HG03354 (cell line): ENCODE results near the gene WDR83.
"Not testable (repeated sequence)": the region's sequence is repeated elsewhere in the genome, so short reads cannot be mapped to it uniquely, and the experiment has no call there.

Source experiments
- ATAC-seq: cut with Tn5 transposase; IDR thresholded peaks from one replicate; pipeline ENCODE4 v1.9.1; 2021; ENCODE audit warnings: mild to moderate bottlenecking; ENCODE audit not compliant: unreplicated experiment, poor library complexity, severe bottlenecking

Gene WDR83, protein sequence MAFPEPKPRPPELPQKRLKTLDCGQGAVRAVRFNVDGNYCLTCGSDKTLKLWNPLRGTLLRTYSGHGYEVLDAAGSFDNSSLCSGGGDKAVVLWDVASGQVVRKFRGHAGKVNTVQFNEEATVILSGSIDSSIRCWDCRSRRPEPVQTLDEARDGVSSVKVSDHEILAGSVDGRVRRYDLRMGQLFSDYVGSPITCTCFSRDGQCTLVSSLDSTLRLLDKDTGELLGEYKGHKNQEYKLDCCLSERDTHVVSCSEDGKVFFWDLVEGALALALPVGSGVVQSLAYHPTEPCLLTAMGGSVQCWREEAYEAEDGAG

DNA sequence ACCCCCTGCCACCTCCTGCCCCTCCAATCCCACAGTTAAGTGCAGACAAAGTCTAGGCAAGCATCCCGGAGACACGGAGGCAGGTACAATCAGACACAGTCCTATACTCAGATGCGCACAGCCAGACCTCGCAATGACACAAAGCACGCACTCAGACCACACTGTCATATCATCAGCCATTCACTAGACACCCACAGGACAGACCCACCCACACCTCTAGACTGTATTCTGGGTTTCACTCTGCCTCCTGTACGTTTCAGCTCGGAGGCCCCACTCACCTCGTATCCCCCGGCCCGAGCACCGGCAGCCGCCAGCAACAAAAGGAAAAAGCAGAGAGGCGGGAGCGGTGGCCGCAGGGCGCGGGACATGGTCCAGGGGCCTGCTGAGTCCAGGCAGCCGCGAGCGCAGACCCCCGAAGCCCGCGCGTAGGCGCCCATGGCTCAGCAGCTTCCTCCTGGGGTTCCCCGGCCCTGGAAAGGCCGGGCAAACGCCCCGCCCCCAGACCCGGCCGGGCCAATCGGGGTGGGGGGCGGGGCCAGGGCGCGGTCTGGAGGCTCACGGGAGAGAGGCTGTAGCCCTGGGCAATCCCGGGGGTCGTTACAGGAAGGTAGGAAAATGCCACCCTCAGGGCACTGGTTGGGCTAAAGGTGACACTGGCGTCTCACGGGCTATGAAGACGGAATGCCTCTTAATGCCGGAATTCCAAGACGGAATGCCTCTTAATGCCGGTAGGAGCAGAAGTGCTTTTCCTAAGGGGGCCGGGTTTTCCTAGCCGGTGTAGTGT is at the start of gene WDR83, which contains the start of gene MAN2B1:
Gene WDR83, plus strand, starts transcription at position 543 of the 784 bp plus-strand sequence. CDS start 2,984 bp downstream, outside the sequence.
Gene MAN2B1, minus strand, starts transcription at position 478 of the 784 bp plus-strand sequence. Its CDS starts 41 bp downstream, at position 437.
- ATAC-seq = peak; percentile 40

DNA sequence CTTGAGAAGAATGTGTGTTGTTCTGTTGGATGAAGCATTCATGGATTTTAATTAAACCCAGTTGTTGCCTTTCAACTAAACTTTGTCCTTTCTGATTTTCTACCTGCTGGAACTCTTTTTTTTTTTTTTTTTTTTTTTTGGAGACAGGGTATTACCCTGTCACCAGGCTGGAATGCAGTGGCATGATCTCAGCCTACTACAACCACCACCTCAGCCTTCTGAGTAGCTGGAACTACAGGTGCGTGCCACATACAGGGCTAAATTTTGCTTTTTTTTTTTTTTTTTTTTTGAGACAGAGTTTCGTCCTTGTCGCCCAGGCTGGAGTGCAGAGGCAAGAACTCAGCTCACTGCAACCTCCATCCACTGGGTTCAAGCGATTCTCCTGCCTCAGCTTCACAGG is 49.0 kb upstream of the WDR83 start:
- ATAC-seq = no peak

DNA sequence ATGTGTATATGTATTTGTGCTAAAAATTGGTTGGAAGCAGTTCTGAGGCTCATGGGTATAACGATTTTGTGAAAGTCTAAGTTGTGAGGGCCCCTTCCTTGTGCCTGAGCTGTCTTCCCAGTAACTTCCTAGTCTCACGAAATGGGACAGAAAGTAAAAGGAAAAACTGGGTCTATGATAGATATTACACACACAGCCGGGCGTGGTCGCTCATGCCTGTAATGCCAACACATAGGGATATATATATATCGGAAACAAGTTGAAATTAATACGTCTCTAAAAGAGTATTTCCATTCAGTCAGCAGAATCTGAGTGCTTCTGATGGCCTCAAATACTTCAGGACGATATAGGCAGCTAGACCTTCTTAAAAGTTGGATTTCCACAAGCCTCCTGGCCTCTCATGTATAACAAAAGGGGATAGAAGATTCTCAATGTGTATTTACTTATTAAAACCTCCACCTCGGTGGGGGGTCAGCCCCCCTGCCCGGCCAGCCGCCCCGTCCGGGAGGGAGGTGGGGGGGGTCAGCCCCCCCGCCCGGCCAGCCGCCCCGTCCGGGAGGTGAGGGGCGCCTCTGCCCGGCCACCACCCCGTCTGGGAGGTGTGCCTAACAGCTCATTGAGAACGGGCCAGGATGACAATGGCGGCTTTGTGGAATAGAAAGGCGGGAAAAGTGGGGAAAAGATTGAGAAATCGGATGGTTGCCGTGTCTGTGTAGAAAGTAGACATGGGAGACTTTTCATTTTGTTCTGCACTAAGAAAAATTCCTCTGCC is 45.2 kb upstream of the WDR83 start:
- not testable (repeated sequence) for ATAC-seq

DNA sequence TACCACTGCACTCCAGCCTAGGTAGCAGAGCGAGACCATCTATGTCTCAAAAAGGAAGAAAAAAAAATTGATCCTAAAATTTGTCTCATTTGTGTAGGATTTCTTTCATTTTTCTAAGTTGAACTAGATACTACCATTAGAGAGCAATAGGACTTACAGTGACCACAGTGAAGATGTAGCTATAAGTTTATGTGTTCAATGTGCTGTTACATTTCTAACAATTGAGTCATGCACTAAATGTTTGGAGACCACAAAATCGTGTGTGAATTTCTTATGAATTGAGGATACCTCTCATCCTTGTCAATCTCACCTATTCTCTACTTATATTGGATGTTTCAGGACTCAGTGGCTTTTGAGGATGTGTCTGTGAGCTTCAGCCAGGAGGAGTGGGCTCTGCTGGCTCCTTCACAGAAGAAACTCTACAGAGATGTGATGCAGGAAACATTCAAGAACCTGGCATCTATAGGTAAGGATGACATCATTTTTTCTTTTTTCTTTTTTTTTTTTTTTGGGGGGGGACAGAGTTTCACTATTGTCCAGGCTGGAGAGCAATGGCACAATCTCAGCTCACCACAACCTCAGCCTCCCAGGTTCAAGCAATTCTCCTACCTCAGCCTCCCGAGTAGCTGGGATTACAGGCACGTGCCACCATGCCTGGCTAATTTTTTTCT is 43.1 kb upstream of the WDR83 start:
- no peak for ATAC-seq

DNA sequence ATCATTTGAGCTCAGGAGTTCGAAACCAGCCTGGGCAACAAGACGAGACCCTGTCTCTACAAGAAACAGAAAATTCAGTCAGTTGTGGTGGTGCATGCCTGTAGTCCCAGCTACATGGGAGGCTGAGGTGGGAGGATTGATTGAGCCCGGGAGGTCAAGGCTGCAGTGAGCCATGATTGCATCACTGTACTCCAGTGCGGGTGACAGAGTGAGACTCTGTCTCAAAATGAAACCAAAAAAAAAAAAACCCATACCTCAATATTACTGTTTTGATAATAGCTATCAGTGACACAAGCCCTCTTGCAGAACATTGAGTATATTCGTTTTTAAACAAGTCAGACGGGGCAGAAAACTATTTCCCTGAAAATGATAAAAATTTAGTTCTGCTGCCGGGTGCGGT is 39.6 kb upstream of the WDR83 start:
- no peak for ATAC-seq

DNA sequence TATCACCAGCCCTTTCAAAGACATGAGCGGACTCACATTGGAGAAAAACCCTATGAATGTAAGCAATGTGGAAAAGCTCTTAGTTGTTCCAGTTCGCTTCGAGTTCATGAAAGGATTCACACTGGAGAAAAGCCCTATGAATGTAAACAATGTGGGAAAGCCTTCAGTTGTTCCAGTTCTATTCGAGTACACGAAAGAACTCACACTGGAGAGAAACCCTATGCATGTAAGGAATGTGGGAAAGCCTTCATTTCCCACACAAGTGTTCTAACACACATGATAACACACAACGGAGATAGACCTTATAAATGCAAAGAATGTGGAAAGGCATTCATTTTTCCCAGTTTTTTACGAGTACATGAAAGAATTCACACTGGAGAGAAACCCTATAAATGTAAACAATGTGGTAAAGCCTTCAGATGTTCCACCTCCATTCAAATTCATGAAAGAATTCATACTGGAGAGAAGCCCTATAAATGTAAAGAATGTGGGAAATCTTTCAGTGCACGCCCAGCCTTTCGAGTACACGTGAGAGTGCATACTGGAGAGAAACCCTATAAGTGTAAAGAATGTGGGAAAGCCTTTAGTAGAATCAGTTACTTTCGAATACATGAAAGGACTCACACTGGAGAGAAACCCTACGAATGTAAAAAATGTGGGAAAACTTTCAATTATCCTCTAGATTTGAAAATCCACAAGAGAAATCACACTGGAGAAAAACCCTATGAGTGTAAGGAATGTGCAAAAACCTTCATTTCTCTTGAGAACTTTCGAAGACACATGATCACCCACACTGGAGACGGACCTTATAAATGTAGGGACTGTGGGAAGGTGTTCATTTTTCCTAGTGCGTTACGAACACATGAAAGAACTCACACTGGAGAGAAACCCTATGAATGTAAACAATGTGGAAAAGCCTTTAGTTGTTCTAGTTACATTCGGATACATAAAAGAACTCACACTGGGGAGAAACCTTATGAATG is 38.3 kb upstream of the WDR83 start:
- ATAC-seq = no peak

DNA sequence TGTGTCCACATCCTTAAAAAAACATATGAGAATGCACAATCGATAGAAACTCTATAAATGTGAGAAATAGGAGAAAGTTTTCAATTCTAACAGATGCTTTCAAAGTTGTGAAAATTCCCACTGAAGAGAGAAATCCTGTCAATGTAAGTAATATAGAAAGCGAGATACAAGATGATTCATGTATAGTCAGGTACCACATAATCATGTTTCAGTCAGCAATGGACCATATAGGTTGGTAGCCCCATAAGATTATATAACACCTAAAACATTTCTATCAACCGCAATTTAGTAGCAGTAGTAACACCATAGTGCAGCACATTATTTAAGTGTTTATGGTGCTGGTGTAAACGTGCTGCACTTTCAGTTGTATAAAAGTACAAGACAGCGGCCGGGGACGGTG is 37.4 kb upstream of the WDR83 start:
- ATAC-seq = no peak

DNA sequence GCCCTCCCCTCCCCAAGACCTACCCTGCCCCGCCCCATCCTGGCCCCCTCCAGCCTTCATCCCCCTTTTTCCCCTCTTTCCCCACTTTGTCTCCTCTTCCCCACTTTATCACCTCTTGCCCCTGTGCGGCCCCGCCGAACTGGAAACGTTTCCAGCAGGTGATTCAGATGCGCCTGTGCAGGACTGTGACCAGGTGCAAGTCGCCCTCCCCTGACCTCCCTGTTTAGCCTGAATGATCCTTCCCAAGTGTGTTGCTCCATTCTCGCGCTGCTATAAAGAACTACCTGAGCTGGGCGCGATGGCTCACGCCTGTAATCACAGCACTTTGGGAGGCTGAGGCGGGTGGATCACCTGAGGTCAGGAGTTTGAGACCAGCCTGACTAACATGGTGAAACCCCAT is 30.0 kb upstream of the WDR83 start:
- no peak for ATAC-seq

DNA sequence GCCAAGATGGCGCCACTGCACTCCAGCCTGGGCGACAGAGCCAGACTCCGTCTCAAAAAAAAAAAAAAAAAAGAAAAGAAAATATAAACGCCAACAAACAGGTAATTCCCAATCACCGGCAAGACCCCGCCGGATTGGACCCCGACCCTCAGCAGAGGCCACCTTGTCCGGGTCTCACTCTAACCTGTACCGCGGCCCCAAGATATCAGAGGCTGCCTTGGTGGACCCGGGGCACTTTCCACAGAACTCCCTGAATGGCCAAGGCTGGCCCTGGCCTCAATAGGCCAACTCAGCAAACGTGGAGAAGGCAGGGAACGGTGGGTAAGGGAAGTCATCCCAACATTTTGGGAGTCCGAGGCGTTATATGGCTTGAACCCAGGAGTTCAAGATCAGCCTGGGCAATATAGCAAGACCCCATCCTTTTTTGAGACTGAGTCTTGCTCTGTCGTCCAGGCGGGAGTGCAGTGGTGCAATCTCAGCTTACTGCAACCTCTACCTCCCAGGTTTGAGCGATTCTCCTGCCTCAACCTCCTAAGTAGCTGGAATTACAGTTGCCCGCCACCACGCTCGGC is 27.9 kb upstream of the WDR83 start:
- ATAC-seq = no peak

DNA sequence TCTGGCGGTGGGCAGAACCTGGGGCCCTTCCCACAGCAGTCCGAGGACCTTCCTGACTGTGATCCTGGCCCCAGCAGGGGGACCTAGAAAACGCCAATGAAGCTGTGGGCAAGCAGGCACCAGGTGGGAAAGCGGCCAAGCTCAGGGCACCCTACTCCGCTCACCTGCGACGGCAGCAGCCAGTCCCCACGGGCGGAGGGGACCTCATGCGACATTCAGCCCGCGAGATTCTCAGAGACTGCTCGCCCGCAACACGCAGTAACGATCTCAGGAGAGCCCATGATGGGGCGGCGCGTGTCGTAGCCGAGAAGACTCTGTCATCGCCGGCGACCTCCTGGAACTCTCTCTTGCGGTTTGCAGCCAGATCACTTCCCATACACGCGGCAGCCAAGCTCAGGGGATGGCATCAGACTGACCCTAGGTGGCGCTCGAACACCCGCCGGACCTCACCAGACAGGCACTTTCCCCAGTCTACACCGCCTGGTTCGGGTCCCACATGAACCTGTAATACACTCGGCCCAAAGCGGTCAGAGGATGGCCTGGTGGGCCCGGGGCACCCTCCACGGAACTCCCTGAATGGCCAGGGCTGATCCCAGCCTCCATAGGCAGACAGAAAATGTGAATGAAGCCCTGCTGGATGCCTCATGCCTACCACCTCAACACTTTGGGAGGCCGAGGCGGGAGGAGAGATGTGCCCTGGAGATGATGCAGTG is 26.6 kb upstream of the WDR83 start:
- ATAC-seq = peak; percentile 74

DNA sequence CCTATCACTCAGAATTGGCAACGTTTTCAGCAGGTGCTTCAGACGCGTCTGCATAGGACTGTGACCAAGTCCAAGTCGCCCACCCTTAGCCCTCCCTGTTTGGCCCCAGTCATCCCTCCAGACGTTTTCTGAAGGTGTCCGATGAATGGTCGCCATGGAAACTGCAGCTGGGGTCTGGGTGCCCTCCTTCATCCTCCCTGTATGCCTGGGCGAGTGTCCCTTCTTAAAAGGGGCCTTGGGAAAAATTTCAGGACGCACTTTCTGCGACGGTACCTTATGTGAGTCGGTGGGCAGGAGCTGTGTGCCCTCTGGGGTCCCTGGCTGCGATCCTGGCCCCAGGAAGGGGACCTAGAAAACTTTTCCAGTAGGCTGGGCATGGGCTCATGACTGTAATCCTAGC is 25.2 kb upstream of the WDR83 start:
- no peak for ATAC-seq

DNA sequence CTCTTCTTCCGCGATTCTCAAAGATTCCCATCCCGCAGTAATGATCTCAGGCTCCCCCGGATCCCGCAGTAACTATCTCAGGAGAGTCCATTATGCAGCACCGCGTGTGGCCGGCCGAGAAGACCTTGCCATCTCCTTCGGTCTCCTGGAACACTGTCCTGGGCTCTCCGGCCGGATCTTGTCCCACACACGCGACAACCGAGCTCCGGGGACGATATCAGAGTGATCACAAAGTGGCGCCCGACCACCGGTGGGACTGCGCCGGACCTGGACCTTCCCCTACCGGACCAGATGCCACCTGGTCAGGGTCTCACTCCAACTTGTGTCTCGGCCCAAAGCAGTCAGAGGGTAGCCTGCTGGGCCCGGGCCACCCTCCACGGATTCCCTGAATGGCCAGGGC is 24.1 kb upstream of the WDR83 start:
- no peak for ATAC-seq

DNA sequence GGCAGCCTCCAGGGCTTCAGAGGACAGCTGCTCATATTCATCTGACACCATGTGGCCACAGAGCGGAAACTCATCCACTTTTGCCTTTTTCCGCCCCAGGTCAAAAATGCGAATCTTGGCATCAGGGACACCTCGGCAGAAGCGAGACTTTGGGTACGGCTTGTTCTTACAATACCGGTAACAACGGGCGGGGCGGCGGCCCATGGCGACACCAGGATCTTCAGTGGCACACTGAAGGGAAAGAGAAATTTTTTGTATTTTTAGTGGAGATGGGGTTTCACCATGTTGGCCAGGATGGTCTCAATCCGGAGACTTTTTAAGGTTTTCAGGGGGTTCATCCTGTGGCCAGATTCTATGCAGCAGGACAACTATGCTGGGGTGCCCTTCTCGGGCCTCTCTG is 22.9 kb upstream of the WDR83 start:
- not testable (repeated sequence) for ATAC-seq

DNA sequence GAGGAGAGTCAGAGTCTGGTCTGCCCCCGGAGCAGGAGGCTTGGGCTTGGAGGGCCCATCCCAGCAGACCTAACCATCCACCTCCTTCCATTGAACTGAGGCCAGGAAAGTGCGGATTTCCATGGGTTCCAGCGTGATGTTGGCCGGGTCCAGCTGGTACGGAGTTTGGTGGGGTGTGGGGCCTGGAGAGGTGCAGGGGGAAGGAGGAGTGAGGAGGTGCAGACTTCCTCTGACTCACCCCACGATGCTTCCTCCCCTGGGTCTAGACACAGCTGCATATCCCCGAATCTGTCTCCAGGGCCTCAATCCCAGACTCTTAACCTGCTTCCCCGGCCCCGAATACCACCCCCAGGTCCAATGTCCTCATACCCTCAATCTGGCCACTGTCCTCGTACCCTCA is 20.1 kb upstream of the WDR83 start:
- ATAC-seq = no peak

DNA sequence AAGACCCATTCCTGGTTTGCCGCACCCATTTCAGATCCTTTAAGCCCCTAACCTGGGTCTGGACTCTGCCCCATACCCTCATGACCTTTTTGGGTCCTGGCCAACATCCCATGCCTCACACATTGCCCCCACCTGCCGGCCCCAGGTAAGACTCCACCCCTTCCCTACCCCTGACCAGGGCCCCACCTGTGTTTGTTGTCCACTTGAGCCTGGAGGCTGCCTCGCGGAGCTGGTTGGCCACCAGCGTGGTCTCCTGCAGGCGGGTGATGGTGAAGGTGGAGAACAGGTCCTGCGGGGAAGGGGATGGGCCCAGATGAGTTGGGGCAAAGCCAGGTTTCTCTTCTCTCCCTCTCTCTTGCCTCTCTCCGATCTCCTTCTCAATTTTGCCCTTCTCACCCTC is 19.6 kb upstream of the WDR83 start:
- no peak for ATAC-seq

DNA sequence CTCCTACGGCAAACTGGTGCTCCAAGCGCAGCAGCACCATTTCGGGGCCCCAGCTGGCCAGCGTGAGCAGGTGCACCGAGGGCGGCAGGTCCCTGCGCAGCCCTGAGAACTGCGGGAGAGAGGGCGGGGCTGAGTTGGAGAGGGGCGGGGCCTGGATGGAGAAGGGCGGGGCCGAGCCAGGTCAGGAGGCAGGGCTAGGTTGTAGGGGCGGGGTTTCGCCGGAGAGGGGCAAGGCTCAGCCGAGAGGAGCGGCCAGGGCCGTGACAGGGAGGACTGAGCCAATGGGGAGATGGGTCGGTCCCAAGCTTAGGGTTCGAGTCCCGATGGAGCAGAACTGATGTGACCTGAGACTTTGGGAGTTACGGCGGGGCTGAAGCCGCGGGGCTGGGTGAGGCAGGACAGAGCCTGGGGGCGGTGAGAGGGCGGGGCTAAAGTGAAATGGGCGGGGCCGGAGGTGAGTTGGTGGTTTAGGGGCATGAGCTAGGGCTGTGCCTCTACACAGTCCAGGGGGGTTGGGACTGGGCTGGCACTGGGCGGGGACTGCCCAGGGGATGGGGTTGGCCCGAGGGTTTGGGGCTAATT is 19.0 kb upstream of the WDR83 start:
- ATAC-seq = no peak

DNA sequence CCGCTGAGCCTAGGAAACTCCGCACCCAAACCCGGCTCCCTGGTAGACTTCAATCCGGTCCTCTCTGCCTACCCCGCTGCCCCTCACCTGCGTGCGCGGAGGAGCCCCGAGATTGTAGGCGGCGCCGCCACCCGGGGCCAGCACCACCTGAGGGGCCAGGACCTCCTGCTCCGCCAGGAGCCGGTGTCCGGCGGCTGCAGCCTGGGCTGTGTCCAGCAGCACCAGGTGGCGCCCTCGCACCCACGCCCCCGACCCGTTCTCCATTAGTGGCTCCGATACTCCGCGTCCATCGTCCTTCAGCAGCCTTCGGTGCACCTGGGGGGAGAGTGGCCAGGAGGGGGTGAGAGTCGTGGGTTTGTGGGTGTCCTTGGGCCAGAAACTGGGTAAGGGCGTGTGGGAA is 18.5 kb upstream of the WDR83 start:
- ATAC-seq = no peak
